ENCODE data around the gene FOXP3.
A peak's percentile ranks its signal among the peaks of the same experiment; 100 is the strongest.
"Not testable (repeated sequence)": the region's sequence is repeated elsewhere in the genome, so short reads cannot be mapped to it uniquely, and the experiment has no call there.

Gene FOXP3, protein sequence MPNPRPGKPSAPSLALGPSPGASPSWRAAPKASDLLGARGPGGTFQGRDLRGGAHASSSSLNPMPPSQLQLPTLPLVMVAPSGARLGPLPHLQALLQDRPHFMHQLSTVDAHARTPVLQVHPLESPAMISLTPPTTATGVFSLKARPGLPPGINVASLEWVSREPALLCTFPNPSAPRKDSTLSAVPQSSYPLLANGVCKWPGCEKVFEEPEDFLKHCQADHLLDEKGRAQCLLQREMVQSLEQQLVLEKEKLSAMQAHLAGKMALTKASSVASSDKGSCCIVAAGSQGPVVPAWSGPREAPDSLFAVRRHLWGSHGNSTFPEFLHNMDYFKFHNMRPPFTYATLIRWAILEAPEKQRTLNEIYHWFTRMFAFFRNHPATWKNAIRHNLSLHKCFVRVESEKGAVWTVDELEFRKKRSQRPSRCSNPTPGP

DNA sequence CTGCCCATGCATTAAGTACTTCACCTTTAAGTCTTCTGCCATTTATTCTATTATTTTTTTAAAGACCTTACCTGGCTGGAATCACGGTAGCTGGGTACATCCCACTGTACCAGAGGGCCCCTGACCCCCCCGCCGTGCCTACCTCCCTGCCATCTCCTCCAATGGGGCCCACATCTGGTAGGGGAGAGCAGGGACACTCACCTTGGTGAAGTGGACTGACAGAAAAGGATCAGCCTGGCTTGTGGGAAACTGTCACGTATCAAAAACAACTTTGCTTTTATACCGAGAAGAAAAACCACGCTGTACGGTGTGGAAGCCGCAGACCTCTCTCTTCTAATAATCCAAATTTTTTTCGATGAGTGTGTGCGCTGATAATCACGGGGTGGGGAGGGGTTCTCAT, at the start of gene FOXP3:
Gene FOXP3, minus strand, starts transcription at position 251 of the 400 bp plus-strand sequence. CDS start 6,205 bp downstream, outside the sequence.
- DNase-seq = no peak

DNA sequence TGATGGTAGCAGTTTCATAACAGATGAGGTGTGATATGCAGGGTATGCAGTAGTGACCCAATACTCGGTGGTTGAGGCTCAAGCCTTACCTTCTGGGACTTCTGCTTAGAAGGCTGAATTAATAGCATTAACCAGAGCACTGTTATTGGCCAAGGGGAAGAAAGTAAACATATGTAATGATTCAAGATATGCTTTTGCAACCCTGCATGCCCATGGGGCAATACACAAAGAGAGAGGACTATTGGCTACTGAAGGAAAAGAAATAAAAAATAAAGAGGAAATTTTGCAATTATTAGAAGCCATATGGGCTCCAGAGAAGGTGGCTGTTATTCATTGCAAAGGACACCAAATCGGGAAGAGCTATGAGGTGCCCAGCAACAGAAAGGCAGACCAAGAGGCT, 47.7 kb upstream of the FOXP3 start:
- no peak for DNase-seq

DNA sequence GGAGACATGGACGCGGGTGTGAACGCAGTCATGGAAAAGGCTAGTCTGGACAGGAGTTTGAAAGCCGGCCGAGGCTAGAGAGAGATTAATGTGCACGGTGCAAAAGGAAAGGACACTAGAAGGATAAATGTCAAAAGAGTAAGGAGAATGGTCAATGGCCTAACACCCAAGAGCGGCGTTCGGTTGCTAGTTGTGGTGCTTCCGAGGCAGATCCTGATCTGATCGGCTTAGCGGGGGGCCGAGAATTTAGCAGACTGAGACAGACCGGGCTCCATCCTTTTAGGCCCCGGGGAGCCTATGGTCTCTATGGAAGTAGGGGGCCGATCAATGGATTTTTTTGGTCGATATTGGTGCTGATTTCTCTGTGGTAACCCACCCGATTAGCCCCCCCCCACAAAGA, 45.9 kb upstream of the FOXP3 start:
- DNase-seq = no peak

DNA sequence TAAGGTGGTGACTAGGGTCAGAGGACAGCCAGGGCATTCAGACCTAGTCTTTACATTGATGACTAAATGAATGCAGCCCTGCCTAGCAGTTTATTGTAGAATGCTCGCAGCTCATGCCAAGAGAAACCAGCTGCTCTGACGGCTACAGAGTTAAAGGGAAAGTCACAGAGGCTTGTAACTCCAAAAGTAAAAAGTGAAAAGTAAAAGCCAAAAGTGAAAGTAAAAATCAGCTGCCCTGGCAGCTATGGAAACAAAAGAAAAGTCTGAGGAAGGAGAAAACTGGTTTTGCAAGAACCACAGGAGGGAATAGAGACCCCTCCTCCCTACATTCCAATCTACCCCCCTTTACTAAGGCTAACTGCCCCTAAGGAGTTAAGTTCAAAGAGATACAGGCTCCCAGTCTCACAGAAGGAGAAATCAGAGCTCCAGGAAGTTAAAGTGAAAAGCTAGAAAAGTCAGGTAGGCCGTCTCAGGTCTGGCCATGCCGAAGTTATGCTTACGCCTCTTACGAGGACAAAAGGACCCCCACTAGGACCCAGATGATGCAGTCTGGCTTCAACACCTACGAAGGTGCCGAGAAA, 45.0 kb upstream of the FOXP3 start:
- peak in 1 of 2 donors; percentile 22 for DNase-seq

DNA sequence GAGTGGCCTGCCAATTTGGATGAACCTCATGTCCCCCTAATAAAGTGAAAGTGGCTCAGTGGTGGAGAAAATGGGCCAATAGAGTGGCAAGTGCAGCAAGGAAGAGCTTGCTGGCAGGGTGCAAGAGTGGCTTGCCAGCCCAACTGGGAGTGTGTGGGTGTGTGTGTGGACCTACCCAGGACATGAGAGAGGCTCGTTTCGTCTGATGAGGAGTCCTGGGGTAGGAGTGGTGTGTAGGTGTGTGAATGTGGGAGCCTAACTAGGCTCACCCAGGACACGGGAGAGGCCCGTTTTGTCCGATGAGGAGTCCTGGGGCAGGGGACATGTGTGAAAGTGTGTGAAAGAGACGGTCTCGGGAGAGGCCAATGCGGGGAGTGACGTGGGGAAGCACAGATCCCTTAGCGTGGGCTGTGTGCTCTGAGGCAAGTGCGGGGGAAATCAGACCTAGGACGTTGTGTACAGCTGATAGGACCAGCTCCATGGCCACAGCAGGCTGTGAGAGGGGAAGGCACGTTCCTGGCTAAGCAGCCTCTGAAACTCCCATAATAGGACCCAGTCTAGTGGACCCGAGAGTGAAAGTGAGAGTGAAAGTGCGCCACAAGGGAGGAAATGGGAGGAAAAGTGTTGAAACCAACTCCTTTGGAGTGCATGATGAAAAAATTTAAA, 44.2 kb upstream of the FOXP3 start:
- peak in 1 of 2 donors; percentile 35 for DNase-seq

DNA sequence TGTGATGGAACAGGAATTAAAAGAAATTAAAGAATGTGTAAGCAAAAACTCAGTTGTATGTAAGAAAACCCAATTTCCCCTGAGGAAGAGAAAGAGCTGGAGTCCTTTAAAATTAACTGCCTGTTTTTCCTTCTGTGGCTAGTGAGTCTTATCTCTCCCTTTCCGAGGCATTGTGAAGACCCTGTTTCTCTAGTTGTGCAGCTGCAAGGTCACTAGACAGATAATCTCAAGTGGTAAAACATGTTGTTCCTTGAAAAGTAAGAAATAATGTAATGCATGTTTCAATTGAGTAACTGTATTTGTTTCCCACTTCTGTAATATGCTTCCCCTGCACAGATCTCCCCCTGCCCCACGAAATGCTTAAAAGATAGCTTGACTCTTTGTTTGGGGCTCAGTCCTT, 43.3 kb upstream of the FOXP3 start:
- DNase-seq = not testable (repeated sequence)

DNA sequence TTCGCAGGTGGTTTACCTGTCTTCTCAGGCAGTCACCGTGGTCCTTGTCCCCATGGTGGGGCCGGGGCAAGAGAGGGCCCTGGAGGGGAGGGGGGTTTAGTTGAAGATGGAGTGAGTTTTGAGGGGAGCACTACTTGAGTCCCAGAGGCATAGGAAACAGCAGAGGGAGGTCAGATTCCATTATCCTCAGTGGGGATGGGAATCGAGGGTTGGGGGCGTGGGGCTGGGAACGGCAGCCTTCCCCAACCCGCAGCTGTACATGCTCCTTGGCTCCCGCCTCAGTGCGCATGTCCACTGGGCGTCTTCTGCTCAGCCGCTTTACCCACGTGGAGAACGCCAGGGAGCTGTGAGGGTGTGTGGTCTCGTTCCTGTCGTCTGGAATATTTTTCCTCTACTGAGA, 38.8 kb upstream of the FOXP3 start, which contains the start of gene GAGE10:
Gene GAGE10, plus strand, starts transcription at position 301 of the 400 bp plus-strand sequence. CDS start 1,214 bp downstream, outside the sequence.
- DNase-seq = no peak

DNA sequence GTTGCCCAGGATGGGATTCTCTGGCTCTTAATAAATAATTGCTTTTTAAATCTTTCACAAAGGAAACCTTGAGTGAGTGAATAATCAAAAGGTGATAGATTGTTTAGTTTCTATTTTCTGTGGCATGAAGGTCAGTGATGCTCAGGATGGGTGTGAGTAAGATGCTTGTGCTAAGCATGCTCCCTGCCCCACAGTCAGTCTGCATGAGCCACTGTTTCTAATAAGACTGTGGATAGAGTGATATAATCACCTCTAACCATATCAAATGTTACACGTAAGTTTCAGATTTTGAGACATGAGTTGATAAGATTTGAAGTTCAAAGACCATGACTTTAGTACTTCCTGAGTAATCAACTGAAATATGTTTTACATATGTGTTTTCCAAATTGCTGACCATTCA, 36.2 kb upstream of the FOXP3 start:
- no peak for DNase-seq

DNA sequence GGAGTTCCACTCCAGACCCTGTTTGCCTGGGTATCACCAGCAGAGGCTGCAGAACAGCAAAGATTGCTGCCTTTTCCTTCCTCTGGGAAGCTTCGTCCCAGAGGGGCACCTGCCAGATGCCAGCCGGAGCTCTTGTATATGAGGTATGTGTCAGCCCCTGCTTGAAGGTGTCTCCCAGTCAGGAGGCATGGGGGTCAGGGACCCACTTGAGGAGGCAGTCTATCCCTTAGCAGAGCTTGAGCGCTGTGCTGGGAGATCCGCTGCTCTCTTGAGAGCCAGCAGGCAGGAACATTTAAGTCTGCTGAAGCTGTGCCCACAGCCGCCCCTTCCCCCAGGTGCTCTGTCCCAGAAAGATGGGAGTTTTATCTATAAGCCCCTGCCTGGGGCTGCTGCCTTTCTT, 34.8 kb upstream of the FOXP3 start:
- DNase-seq = not testable (repeated sequence)

DNA sequence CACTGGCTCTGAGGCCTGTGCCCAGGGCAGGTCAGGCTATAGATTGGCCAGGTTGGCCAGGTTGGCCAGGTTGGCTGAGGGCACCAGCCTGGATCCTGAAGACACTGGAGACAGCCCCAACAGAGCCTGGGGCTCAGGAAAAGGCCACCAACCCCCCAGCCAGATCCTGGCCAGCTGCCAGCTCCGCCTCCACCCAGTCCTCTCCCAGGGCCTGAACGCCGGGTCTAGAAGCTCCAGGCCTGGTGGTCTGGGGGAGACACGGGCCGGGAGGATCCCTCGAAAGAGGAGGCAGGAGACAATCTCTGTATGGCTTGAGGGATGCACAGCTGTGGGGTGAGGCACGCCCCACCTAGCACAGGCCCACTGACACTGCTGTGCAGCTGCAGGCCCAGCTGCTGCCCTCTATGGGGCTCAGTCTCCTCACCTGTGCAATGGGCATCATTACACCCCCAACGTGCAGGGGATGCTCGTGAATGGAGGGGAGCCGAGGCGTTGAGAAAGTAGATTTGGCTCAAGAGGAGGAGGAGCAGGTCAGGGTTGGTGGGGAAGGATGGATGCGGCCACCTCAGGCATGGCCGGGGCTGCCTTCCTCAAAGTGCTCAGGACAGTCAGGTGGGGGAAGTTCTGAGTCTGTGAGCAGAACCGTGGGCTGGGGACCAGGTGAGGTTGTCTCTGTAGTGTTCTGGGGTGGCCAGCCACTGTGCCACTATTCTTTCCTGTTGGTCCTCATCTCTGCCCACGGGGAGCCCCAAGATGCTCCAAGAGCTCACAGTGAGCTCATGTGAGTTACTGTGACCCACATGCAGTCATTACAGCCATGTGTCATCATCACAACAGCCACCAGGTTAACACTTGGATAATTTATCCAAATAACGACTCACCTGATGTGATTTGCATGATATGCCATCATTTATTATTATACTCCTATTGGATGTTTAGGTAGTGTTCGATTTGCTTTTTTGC, 28.2 kb upstream of the FOXP3 start:
- no peak for DNase-seq

DNA sequence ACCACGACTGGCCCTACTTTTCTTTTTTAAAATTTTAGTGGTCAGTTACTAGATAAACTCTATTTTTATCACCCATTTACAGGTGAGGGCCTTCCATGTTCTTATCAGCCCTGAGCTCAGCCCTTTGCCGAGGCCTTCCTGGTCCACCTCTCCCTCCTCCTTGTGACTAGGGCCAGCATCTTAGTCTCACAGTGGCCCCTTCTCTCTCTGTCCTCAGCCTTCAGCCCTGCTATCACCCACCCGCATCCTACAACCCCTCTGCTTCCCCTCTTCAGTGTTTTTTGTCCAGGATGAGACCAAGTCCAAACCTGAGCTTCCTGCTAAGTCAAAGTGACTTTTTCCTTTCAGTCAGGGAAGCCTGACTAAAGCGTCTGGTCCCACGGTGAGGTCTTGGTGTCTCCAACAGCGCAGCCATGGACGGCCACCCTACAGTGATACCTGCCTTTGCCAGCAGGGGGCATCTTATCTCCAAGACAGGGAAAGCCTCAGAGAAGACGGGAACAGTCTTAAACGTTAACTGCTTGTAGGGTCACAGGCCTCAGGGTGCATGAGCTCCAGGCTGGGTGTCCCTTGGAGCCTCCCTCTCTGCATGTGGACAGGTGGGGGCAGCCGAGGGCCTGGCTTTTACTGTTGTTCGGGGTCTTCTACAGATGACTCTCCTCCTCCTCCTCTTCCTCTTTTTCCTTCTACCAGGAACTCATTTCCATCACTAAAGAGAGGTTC, 27.3 kb upstream of the FOXP3 start:
- DNase-seq = peak; percentile 63 to 69

DNA sequence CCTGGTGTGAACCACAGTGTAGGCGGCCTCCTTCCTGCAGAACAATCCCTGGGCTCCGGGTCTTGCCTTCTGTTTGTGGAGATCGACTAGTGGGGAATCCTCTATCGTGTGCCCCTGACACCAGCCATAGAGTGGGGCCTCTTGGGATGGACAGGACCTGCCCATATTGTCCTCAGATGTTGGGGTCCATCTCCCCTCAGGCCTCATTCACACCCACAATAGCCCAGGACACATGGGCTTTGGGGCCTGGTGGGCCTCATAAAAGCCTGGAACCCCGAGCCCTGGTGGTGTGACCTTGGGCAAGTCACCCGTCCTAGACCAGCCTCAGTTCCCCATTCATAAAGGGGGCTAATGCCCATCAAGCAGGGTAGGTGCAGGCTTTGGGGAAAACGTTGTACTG, 25.7 kb upstream of the FOXP3 start:
- no peak for DNase-seq

DNA sequence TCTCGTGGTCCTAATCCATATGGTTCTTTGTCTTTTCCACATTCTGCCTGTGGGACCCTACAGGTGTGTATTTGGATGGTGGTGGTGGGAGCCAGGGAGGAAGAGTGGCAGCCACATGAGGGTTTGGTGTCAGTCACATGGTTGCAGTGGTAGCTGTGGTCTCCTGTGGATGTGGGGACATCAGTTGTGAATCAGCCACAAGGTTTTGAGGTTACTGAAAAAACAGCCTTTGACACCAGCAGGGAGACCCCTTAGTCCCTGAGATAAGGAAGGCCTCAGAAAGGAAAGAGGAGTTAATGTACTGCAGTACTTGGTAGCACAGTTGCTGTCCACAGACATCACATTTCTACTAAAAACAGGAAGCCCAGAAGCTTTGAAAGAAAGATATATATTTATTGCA, 23.2 kb upstream of the FOXP3 start:
- DNase-seq = no peak

DNA sequence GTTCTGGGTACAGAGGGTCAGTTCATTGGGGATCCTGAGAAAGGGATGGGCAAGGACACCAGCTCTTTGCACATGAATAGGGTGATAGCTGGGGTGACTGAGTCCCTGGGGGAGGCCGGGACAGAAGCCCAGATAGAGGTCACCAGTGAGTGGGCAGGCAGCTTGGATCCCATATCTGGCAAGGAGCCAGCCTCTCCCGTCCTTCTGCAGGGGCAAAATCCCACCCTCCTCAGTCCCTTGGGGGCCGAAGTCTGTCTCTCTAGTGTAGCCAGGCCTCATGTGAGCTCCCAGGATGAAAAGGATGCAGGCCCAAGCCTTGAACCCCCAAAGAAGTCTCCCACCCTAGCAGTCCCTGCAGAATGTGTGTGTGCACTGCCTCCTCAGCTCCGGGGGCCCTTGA, 22.1 kb upstream of the FOXP3 start:
- no peak for DNase-seq

DNA sequence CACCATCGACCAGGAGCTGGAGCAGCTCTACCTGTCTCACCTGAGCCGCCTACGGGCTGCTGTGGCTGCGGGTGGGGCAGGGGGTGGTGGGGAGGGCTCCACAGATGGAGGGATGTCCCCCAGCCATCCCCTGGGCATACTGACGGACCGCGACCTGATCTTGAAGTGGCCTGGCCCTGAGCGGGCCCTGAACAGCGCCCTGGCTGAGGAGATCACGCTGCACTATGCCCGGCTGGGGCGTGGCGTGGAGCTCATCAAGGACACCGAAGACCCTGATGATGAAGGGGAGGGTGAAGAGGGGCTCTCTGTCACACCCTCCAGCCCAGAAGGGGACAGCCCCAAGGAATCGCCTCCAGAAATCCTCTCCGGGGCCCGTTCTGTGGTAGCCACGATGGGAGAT, 21.6 kb upstream of the FOXP3 start:
- DNase-seq = no peak

DNA sequence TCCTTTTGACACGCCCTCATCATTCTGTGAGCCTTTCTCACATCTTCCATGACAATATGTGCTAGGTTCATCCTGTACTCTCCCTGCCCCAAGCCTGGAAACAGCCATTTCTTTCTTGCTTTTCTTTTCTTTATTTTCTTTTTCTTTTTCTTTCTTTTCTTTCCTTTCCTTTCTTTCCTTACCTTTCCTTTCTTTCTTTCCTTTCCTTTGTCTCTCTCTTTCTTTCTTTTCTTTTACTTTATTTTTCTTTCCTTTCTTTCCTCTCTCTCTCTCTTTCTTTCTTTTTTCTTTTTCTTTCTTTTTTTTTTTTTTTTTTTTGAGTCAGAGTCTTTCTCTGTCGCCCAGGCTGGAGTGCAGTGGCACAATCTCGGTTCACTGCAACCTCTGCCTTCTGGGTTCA, 19.7 kb upstream of the FOXP3 start:
- DNase-seq = no peak

DNA sequence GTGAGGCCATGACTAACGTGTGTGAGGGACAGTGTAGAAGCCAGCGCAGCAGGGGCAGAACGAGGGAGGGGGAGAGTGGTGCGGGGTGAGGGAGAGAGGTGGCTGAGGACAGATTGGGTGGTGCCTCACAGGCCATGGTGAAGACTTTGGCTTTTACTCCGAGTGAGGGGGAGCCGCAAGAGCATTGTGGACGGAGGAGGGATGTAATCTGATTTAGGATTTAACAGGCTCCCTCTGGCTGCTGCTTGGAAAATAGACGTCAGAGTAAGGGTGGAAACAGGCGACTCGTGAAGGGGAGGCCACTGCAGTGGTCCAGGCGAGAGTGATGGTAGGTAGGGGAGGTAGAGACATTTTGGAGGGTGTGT, 18.1 kb upstream of the FOXP3 start:
- no peak for DNase-seq

DNA sequence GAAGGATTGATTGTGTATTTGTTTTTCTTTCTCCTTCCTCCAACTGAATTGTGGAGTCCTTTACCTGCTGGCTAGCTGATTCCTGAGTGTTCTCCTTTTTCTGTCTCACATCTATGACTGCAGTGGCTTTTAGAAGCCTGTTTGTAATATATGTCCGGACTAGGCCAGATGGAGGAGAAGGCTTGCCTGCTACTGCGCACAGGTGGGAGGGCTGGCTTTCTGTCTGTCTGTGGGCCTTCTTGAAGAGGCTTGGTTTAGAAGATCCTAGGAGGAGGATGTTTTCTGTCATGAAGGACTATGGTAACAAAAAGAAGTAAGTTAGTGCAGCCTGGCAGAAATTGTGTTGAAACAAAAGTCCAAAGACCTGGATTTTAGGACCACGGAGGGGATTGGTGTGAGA, 13.6 kb upstream of the FOXP3 start:
- no peak for DNase-seq

DNA sequence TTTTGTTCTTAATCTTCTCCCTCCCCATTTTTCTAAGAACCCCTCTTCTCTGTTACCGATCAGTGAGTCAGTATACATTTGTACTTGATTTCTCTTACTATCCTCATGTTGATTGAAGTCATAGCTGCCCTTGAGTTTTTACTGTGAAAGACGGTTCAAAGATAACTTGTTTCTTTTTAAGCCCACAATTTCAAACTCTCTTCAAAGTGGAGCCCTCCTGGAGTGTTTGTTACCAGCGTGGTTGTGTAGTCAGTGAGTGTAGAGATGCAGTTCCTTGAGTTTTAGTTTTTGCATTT, 13.0 kb upstream of the FOXP3 start:
- DNase-seq = no peak

DNA sequence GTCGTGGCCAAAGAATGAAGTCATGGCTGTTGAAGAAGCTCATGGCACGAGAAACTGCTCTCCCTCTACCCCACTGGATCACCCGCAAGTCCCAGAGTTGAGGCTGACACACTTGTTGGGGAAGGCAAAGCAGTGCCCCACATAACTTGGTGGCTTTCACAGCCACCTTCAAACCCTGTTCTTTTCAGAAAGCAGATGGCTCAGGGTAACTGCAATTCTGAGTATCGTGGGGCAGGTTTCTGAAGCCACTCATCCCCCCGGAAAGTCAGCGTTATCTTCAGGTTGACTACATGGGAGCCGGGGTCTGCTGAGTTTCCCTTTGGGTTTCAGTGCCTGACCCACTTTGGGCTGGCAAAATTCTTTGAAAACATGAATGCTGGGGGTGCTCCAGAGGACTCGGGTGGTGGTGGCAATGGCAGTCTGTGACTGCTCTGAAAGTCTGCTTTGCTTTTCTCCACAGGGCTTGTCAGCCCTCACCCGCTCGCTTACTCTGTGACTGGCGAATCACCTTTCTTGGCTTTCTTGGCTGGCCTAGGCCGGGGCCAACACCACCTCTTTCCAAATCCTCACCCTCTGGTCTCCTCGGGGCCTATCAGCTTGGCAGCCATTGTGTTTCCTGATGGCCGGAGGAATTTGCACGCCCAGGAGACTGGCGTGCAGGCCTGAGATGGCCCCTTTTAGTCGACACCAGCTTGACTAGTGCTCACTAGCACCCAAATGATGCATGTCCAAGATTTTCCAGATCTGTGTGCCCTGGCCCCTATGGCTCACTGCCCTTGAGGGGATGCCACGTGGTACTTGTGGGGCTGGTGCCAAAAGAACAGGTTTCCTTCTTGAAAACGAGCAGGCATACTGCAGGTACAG, 12.4 kb upstream of the FOXP3 start:
- no peak for DNase-seq

DNA sequence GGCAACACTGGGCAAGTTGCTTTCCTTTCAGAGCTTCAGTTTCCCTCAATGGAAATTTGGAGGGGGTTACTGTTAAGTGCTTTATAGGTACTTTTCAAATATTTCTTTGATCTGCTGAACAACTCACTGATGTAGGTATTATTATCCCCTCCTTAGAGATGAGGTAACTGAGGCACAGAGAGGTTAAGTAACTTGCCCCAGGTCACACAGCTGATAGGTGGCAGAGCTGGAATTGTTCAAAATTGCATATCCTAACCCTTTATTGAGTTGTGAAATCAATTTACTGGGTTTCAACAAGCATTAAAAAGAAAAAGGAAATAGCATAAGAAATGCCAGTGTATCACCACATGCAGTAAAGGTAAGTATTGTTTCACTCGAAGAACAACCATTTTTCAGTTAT, 11.7 kb upstream of the FOXP3 start:
- no peak for DNase-seq

All from CD4-positive, alpha-beta T cell treated with Interleukin-1 beta for 1 hour (primary cell).